ENCODE measurements around the gene TMTC4. TPM values are rescaled to one million over a fixed set of nuclear protein-coding genes. Genes with fewer than 3 reads are reported as not detected.

The TMTC4 gene
- total and polyA plus RNA-seq, 4 donors: 1.8 to 13.1 (median 4.1) TPM

DNA sequence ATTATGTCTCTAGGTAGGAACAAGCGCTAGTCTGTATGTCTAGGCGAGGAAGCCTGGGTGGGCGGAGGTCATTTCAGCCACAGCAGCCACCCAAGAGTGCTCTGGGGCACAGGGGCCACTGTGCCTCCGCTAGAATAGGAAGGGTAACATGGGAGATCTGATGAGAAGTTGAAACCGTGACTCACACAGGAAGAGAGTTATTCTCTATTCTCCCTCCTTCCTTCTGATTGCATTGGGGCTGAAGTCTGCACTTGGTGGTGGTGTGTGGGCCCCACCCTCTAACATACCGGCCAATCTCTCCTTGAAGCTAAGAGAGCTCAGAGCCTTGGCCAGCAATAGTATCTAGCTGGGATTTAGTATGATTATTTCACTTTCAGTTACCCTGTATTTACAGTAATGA lies 65.7 kb downstream of the TMTC4 start:
- intact Hi-C loops (cut with DNase I): no loop called here
- Histone ChIP-seq H3K9me3 (ENCODE audit: control insufficient read depth, low read length) (no peaks in the 10 kb centered on the region), H3K4me3 (ENCODE audit: low read length in 2 of 2) (no peak overlapping the region), H3K27ac (ENCODE audit: low read depth in 1 of 2, low read length in 2 of 2) (no peak overlapping the region), H3K36me3 (ENCODE audit: control insufficient read depth in 1 of 2, insufficient read depth in 2 of 2, low read length in 1 of 2) (no peaks in the 10 kb centered on the region), H3K27me3 (ENCODE audit: control insufficient read depth in 1 of 2, insufficient read depth in 2 of 2, low read length in 1 of 2) (no peaks in the 10 kb centered on the region), H3K4me1 (ENCODE audit: control insufficient read depth in 1 of 2, insufficient read depth in 2 of 2, low read length in 2 of 2) (no peaks in the 10 kb centered on the region)
- no peak for ATAC-seq (ENCODE audit: low FRiP score)
- DNase-seq: no peak
- WGBS, 2 donors: 90 to 94% methylated on average over 6 of the region's 6 CpGs

DNA sequence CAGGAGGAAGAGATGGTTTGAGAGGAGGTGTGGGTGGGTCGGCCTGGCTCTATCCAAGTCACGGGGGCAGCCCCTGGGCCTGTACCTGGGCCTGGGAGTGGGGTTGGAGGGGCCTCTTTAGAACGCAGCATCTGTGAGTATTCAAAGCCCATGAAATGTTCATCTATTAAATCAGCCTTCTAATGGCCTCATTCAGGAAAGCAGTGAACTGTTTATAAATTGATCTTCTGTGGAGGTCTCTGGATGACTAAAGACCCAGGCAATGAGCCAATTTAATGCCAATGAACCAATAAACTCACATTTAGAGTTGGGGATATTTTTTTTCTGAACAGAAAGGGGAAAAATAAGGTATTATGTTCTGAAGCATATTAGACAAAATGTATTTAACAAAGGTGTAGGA lies 66.1 kb downstream of the TMTC4 start:
- no peak overlapping the region for H3K4me3 ChIP-seq (ENCODE audit: low read length in 2 of 2)
- intact Hi-C loops (cut with DNase I): no loop called here
- no peaks in the 10 kb centered on the region for H3K9me3 ChIP-seq (ENCODE audit: control insufficient read depth, low read length)
- ATAC-seq (ENCODE audit: low FRiP score) (no peak), DNase-seq (no peak)
- no peak overlapping the region for H3K27ac ChIP-seq (ENCODE audit: low read depth in 1 of 2, low read length in 2 of 2)
- no peaks in the 10 kb centered on the region for H3K27me3 ChIP-seq (ENCODE audit: control insufficient read depth in 1 of 2, insufficient read depth in 2 of 2, low read length in 1 of 2)
- H3K36me3 ChIP-seq (ENCODE audit: control insufficient read depth in 1 of 2, insufficient read depth in 2 of 2, low read length in 1 of 2): no peaks in the 10 kb centered on the region
- 95 to 96% methylated on average over 3 of the region's 3 CpGs for WGBS, 2 donors
- H3K4me1 ChIP-seq (ENCODE audit: control insufficient read depth in 1 of 2, insufficient read depth in 2 of 2, low read length in 2 of 2): no peaks in the 10 kb centered on the region

DNA sequence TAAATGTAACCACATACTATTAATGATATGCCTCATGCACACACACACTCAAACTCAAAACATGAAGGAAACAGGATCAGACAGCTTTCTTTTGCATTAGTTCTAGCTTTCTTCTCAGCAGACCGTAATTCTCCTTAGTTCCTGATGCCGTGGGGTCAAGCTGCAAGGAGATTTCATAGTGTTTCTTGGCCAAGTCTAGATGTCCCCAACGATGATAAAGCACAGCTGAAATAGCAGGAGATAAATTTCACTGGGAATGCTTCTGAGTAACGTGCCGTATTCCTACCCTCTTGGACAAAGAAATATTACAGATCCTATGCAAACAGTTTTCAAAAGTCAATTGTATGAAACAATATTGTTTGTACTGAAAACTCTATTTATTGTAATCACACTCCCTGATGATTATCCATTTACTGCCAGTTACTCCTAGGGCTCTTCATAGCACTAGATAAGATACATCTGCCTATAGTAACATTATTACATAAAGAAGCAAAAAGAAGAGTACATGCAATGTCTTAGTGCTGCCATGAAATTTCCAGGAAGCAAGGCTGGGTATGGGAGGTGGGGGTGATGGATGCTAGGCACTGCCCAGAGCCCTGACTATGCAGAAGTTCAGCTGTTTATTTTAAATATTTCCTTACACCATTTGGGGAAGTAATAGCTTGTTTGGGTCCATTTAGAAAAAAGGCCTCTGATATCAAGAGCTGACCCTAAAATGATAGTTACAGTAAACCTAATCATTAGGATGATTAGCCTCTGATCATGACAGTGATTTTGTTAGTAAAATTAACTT lies 69.5 kb downstream of the TMTC4 start:
- H3K36me3 ChIP-seq (ENCODE audit: control insufficient read depth in 1 of 2, insufficient read depth in 2 of 2, low read length in 1 of 2): no peaks in the 10 kb centered on the region
- WGBS, 2 donors: 37 to 41% methylated on average over 5 of the region's 5 CpGs
- ATAC-seq (ENCODE audit: low FRiP score): no peak
- no peak overlapping the region for H3K4me3 ChIP-seq (ENCODE audit: low read length in 2 of 2)
- DNase-seq: no peak
- H3K9me3 ChIP-seq (ENCODE audit: control insufficient read depth, low read length): no peaks in the 10 kb centered on the region
- no peaks in the 10 kb centered on the region for H3K27me3 ChIP-seq (ENCODE audit: control insufficient read depth in 1 of 2, insufficient read depth in 2 of 2, low read length in 1 of 2)
- H3K4me1 ChIP-seq (ENCODE audit: control insufficient read depth in 1 of 2, insufficient read depth in 2 of 2, low read length in 2 of 2): no peaks in the 10 kb centered on the region
- H3K27ac ChIP-seq (ENCODE audit: low read depth in 1 of 2, low read length in 2 of 2): no peak overlapping the region
- intact Hi-C loops (cut with DNase I): no loop called here

DNA sequence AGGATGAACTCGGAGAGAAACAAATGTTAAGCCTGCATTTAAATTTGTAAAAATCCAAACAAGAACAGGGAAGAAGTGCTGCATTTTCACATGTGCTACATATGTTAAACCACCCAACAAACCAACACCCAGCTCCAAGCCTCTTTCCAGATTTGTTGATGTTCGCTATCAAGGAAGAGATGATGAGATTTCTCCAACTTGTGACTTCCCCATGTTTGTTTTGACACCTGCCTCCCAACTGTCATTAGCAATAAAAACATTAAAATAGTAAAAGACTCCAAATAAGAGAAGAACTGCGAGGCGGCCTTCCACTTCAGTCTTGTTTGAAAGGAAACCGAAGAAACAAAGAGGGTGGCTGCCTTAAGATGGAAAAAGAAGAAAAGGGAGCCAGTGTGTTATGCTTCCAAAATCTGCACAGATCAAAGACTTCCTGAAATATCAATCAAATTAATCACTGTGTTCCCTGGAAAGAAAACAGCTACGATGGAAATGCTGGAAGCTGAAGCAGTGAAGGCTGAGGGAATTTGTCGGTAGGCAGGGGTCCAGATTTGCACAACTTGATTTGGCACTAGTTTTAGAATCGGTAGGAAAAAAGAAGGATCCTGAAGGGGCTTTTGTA lies 72.0 kb downstream of the TMTC4 start:
- no peaks in the 10 kb centered on the region for H3K9me3 ChIP-seq (ENCODE audit: control insufficient read depth, low read length)
- no peak overlapping the region for H3K27ac ChIP-seq (ENCODE audit: low read depth in 1 of 2, low read length in 2 of 2)
- no peaks in the 10 kb centered on the region for H3K36me3 ChIP-seq (ENCODE audit: control insufficient read depth in 1 of 2, insufficient read depth in 2 of 2, low read length in 1 of 2)
- ATAC-seq (ENCODE audit: low FRiP score) (no peak), DNase-seq (no peak)
- H3K4me3 ChIP-seq (ENCODE audit: low read length in 2 of 2): no peak overlapping the region
- no peaks in the 10 kb centered on the region for H3K27me3 ChIP-seq (ENCODE audit: control insufficient read depth in 1 of 2, insufficient read depth in 2 of 2, low read length in 1 of 2)
- WGBS, 2 donors: 50 to 65% methylated on average over 8 of the region's 8 CpGs
- H3K4me1 ChIP-seq (ENCODE audit: control insufficient read depth in 1 of 2, insufficient read depth in 2 of 2, low read length in 2 of 2): no peaks in the 10 kb centered on the region
- intact Hi-C loops (cut with DNase I): no loop called here

DNA sequence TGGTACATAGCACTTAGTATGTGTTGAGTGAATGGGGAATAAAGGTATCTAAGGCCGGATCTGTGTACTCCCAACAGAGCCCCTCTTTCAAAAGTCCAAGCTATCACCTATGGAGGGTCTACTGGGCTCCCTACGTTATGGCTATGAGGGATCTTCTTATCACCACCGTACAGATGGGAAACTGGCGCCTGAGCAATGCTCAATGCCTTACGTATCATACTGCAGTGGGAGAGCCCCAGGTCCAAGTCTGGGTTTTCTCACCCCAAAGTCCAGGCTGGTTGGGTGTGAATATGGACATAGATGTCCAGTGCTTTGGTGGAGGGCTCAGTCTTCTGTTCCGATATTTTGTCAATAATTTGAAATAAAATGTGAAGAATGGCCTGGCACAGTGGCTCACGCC lies 72.9 kb downstream of the TMTC4 start:
- H3K9me3 ChIP-seq (ENCODE audit: control insufficient read depth, low read length): peaks cover 3% of the 10 kb centered on the region
- intact Hi-C loops (cut with DNase I): no loop called here
- 96 to 97% methylated on average over 7 of the region's 7 CpGs for WGBS, 2 donors
- no peak for DNase-seq
- H3K36me3 ChIP-seq (ENCODE audit: control insufficient read depth in 1 of 2, insufficient read depth in 2 of 2, low read length in 1 of 2): no peaks in the 10 kb centered on the region
- no peak overlapping the region for H3K27ac ChIP-seq (ENCODE audit: low read depth in 1 of 2, low read length in 2 of 2)
- H3K27me3 ChIP-seq (ENCODE audit: control insufficient read depth in 1 of 2, insufficient read depth in 2 of 2, low read length in 1 of 2): no peaks in the 10 kb centered on the region
- H3K4me3 ChIP-seq (ENCODE audit: low read length in 2 of 2): no peak overlapping the region
- no peak for ATAC-seq (ENCODE audit: low FRiP score)
- H3K4me1 ChIP-seq (ENCODE audit: control insufficient read depth in 1 of 2, insufficient read depth in 2 of 2, low read length in 2 of 2): no peaks in the 10 kb centered on the region

DNA sequence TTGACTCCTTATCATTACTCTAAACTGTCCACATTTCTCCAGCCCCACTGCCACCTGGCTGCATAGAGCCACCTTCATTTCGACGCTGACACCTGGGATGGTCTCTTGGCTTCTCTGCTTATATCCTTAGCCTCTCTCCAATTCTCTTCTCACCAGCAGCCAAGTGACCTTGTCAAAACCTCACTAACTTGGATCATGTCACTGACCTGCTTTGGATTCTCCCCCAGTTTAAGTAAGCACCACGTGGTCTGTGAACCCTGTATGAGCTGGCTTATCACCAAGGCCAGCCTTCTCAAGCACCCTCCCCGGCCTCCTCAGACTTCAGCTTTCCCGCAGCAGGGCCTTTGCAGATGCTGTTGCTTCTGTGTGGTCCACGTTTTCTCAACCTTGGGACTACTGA lies 73.7 kb downstream of the TMTC4 start:
- Histone ChIP-seq H3K36me3 (ENCODE audit: control insufficient read depth in 1 of 2, insufficient read depth in 2 of 2, low read length in 1 of 2) (no peaks in the 10 kb centered on the region), H3K4me1 (ENCODE audit: control insufficient read depth in 1 of 2, insufficient read depth in 2 of 2, low read length in 2 of 2) (no peaks in the 10 kb centered on the region), H3K27me3 (ENCODE audit: control insufficient read depth in 1 of 2, insufficient read depth in 2 of 2, low read length in 1 of 2) (no peaks in the 10 kb centered on the region), H3K27ac (ENCODE audit: low read depth in 1 of 2, low read length in 2 of 2) (no peak overlapping the region), H3K4me3 (ENCODE audit: low read length in 2 of 2) (no peak overlapping the region), H3K9me3 (ENCODE audit: control insufficient read depth, low read length) (peaks cover 3% of the 10 kb centered on the region)
- intact Hi-C loops (cut with DNase I): no loop called here
- ATAC-seq (ENCODE audit: low FRiP score): no peak
- WGBS, 2 donors: 58 to 60% methylated on average over 6 of the region's 6 CpGs
- no peak for DNase-seq

DNA sequence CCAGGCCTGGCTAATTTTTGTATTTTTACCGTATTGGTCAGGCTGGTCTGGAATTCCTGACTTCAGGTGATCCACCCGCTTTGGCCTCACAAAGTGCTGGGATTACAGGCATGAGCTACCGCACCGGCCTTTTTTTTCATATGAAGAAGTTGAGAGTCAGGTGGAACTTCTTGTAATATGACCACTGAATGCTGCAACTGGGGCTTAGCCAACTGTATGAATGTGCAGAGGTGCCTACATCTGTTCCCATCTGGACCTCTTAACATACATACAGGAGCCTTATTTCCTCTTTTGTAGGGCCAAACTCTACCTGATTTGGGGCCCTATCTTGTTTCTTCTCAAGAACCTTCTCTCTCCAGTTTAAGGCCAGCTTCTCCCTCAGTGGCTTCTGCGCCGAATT lies 74.1 kb downstream of the TMTC4 start:
- H3K27me3 ChIP-seq (ENCODE audit: control insufficient read depth in 1 of 2, insufficient read depth in 2 of 2, low read length in 1 of 2): no peaks in the 10 kb centered on the region
- WGBS, 2 donors: 90 to 96% methylated on average over 6 of the region's 6 CpGs
- DNase-seq (no peak), ATAC-seq (ENCODE audit: low FRiP score) (no peak)
- H3K36me3 ChIP-seq (ENCODE audit: control insufficient read depth in 1 of 2, insufficient read depth in 2 of 2, low read length in 1 of 2): no peaks in the 10 kb centered on the region
- no peaks in the 10 kb centered on the region for H3K4me1 ChIP-seq (ENCODE audit: control insufficient read depth in 1 of 2, insufficient read depth in 2 of 2, low read length in 2 of 2)
- no peak overlapping the region for H3K4me3 ChIP-seq (ENCODE audit: low read length in 2 of 2)
- H3K9me3 ChIP-seq (ENCODE audit: control insufficient read depth, low read length): peaks cover 3% of the 10 kb centered on the region
- H3K27ac ChIP-seq (ENCODE audit: low read depth in 1 of 2, low read length in 2 of 2): no peak overlapping the region
- intact Hi-C loops (cut with DNase I): no loop called here

DNA sequence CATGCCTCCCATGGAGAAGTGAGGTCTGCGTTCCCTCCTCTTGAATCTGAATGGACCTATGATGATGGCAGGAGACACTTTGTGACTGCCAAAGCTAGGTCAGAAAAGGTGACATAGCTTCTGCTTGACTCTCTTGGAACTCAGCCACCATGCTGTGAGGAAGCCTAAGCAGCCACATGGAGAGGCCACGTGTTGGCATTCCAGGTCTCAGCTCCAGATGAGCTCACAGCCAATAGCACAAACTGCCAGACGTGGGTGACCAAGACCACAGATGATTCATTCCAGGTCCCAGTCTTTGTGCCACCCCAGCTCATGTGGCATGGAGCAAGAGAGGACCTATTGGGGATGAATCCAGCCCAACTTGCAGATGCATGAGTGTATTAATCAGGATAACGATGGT lies 77.3 kb downstream of the TMTC4 start:
- Histone ChIP-seq H3K36me3 (ENCODE audit: control insufficient read depth in 1 of 2, insufficient read depth in 2 of 2, low read length in 1 of 2) (no peaks in the 10 kb centered on the region), H3K9me3 (ENCODE audit: control insufficient read depth, low read length) (peaks cover 3% of the 10 kb centered on the region), H3K4me1 (ENCODE audit: control insufficient read depth in 1 of 2, insufficient read depth in 2 of 2, low read length in 2 of 2) (no peaks in the 10 kb centered on the region), H3K4me3 (ENCODE audit: low read length in 2 of 2) (no peak overlapping the region), H3K27me3 (ENCODE audit: control insufficient read depth in 1 of 2, insufficient read depth in 2 of 2, low read length in 1 of 2) (no peaks in the 10 kb centered on the region), H3K27ac (ENCODE audit: low read depth in 1 of 2, low read length in 2 of 2) (no peak overlapping the region)
- WGBS, 2 donors: 88 to 90% methylated on average over 4 of the region's 4 CpGs
- DNase-seq: no peak
- no peak for ATAC-seq (ENCODE audit: low FRiP score)
- intact Hi-C loops (cut with DNase I): no loop called here

DNA sequence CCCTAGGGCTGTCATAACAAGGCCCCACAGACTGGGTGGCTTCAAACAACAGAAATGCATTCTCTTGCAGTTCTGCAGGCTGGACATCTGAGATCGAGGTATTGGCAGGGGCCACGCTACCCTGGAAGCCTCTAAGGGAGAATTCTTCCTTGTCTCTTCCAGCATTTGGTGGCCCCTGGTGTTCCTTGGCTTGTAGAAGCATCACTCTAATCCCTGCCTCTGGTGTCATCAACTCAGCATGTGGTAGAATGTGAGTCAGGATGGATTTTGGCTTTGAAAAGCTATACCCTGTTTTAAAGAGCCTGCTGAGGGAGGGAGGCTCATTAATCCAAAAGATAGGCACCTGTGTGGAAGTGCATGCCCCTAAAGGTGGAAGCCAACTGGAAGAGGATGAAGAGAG lies 78.1 kb downstream of the TMTC4 start:
- DNase-seq (no peak), ATAC-seq (ENCODE audit: low FRiP score) (no peak)
- Histone ChIP-seq H3K27ac (ENCODE audit: low read depth in 1 of 2, low read length in 2 of 2) (no peak overlapping the region), H3K9me3 (ENCODE audit: control insufficient read depth, low read length) (peaks cover 3% of the 10 kb centered on the region), H3K36me3 (ENCODE audit: control insufficient read depth in 1 of 2, insufficient read depth in 2 of 2, low read length in 1 of 2) (no peaks in the 10 kb centered on the region), H3K27me3 (ENCODE audit: control insufficient read depth in 1 of 2, insufficient read depth in 2 of 2, low read length in 1 of 2) (no peaks in the 10 kb centered on the region), H3K4me3 (ENCODE audit: low read length in 2 of 2) (no peak overlapping the region), H3K4me1 (ENCODE audit: control insufficient read depth in 1 of 2, insufficient read depth in 2 of 2, low read length in 2 of 2) (no peaks in the 10 kb centered on the region)
- intact Hi-C loops (cut with DNase I): no loop called here
- WGBS, 2 donors: 90 to 91% methylated on average over 2 of the region's 2 CpGs

All from aorta (tissue), 5 donors.